ENCODE measurements around the gene ATP4B.

The ATP4B gene

GRCh38 chr13:113656831-113657671 is 947 bp downstream of the ATP4B start:
- DNase-seq (ENCODE audit: low read depth in 2 of 2): no peak

GRCh38 chr13:113656003-113656588 is 1.9 kb downstream of the ATP4B start:
- DNase-seq (ENCODE audit: low read depth in 2 of 2): no peak

- DNase-seq (ENCODE audit: low read depth in 2 of 2): no peak
Observed at GRCh38 chr13:113655346-113656002, 2.5 kb downstream of the ATP4B start.

- DNase-seq (ENCODE audit: low read depth in 2 of 2): no peak
Observed at GRCh38 chr13:113654591-113655345, 3.2 kb downstream of the ATP4B start.

GRCh38 chr13:113654175-113654560 is 3.8 kb downstream of the ATP4B start:
- DNase-seq (ENCODE audit: low read depth in 2 of 2): no peak

GRCh38 chr13:113653264-113654174 is 4.5 kb downstream of the ATP4B start:
- no peak for DNase-seq (ENCODE audit: low read depth in 2 of 2)

- no peak for DNase-seq (ENCODE audit: low read depth in 2 of 2)
Observed at GRCh38 chr13:113652404-113653263, 5.4 kb downstream of the ATP4B start.

- no peak for DNase-seq (ENCODE audit: low read depth in 2 of 2)
Observed at GRCh38 chr13:113651511-113652403, 6.2 kb downstream of the ATP4B start.

- DNase-seq (ENCODE audit: low read depth in 2 of 2): no peak
Observed at GRCh38 chr13:113650731-113651148, 7.3 kb downstream of the ATP4B start.

GRCh38 chr13:113650275-113650674 is 7.7 kb downstream of the ATP4B start:
- no peak for DNase-seq (ENCODE audit: low read depth in 2 of 2)

- DNase-seq (ENCODE audit: low read depth in 2 of 2): no peak
Observed at GRCh38 chr13:113649212-113649611, 8.8 kb downstream of the ATP4B start.

GRCh38 chr13:113648216-113648610 is 9.8 kb downstream of the ATP4B start:
- DNase-seq (ENCODE audit: low read depth in 2 of 2): no peak

GRCh38 chr13:113647351-113648215 is 10.4 kb downstream of the ATP4B start:
- no peak for DNase-seq (ENCODE audit: low read depth in 2 of 2)

- DNase-seq (ENCODE audit: low read depth in 2 of 2): no peak
Observed at GRCh38 chr13:113646921-113647340, 11.1 kb downstream of the ATP4B start.

- no peak for DNase-seq (ENCODE audit: low read depth in 2 of 2)
Observed at GRCh38 chr13:113646376-113646775, 11.6 kb downstream of the ATP4B start.

- DNase-seq (ENCODE audit: low read depth in 2 of 2): no peak
Observed at GRCh38 chr13:113645329-113645728, 12.7 kb downstream of the ATP4B start.

- DNase-seq (ENCODE audit: low read depth in 2 of 2): no peak
Observed at GRCh38 chr13:113644800-113645199, 13.2 kb downstream of the ATP4B start.

GRCh38 chr13:113643593-113643992 is 14.4 kb downstream of the ATP4B start:
- no peak for DNase-seq (ENCODE audit: low read depth in 2 of 2)

All from fibroblast of skin of left biceps (primary cell).